A549 (cell line): ENCODE measurements around the gene USH1C. TPM values are rescaled to one million over a fixed set of nuclear protein-coding genes. Genes with fewer than 3 reads are reported as not detected.

Experiments used
- ATAC-seq, 2 experiments: fragments of 200-7000 bp in 1 of 2; fragments of >200 bp in 1 of 2; cut with Nextera tagmentation in 1 of 2; cut with Tn5 transposase in 1 of 2; 3 replicates each; pipeline versions ENCODE4 v1.8.0 to v1.9.1; 2018 to 2020; ENCODE audit warnings: mild to moderate bottlenecking in 1 of 2, moderate library complexity in 1 of 2
- CTCF ChIA-PET: fragments of 300-600 bp; sonication (Branson Sonifier 250); formaldehyde crosslinking; extraction: SDS; loops from one replicate; lab custom pipeline; 2021; ENCODE audit warnings: antibody characterized with exemption, inconsistent platforms; lab: Yijun Ruan, JAX
- POLR2A ChIA-PET: fragments of 350-600 bp; formaldehyde crosslinking; extraction: SDS; loops from one replicate; lab custom pipeline; 2021; ENCODE audit warnings: antibody characterized with exemption, inconsistent platforms; lab: Yijun Ruan, JAX
- DNase-seq, 2 experiments: peaks; one replicate each; pipeline versions ENCODE4 v3.0.0 to v3.0.0-alpha.2; 2011 to 2016; ENCODE audit warnings: low read depth in 1 of 2, low spot score in 1 of 2
- FAIRE-seq: peaks from 2 replicates; lab custom pipeline; 2011; peaks lifted over from hg19 to GRCh38; lab: Jason Lieb, UNC
- H3K27ac ChIP-seq, 2 experiments: fragments of >200 bp; sonication (Bioruptor Twin); formaldehyde crosslinking; 3 replicates each; pipeline ENCODE4 v1.5.1; 2016 to 2017
- H3K4me1 ChIP-seq: fragments of >200 bp; sonication (Bioruptor Twin); formaldehyde crosslinking; 3 replicates; pipeline ENCODE4 v1.6.1; 2016
- H3K4me2 ChIP-seq: fragments of >200 bp; sonication (Bioruptor Twin); formaldehyde crosslinking; 3 replicates; pipeline ENCODE4 v1.6.1; 2016
- H3K4me3 ChIP-seq: fragments of >200 bp; sonication (Bioruptor Twin); formaldehyde crosslinking; 3 replicates; pipeline ENCODE4 v1.5.1; 2016
- H3K9me3 ChIP-seq: fragments of >200 bp; sonication (Bioruptor Twin); formaldehyde crosslinking; 3 replicates; pipeline ENCODE4 v1.6.1; 2016
- CBX2 ChIP-seq: fragments of 200-600 bp; sonication (generic); IDR thresholded peaks from 2 replicates; pipeline ENCODE4 v1.6.1; 2016; ENCODE audit warnings: low read depth, mild to moderate bottlenecking, borderline replicate concordance
- CHD2 ChIP-seq: fragments of 150-350 bp; IDR thresholded peaks from 2 replicates; pipeline ENCODE4 v1.6.1; 2014; ENCODE audit warnings: low read length; ENCODE audit not compliant: partially characterized antibody
- EHF ChIP-seq: fragments of 250-450 bp; sonication (Bioruptor Pico); IDR thresholded peaks from 2 replicates; pipeline ENCODE4 v1.5.0; 2020; ENCODE audit warnings: mild to moderate bottlenecking
- ESRRA ChIP-seq: fragments of 150-350 bp; IDR thresholded peaks from 2 replicates; pipeline ENCODE4 v1.6.1; 2014; ENCODE audit warnings: mild to moderate bottlenecking, low read length, borderline replicate concordance
- GATA3 ChIP-seq: IDR thresholded peaks from 2 replicates; pipeline ENCODE4 v1.6.1; 2012; ENCODE audit warnings: borderline replicate concordance
- HES2 ChIP-seq: fragments of >200 bp; sonication (Bioruptor Twin); formaldehyde crosslinking; IDR thresholded peaks from 2 replicates; pipeline ENCODE4 v1.6.1; 2016
- HEYL ChIP-seq: fragments of 250-450 bp; sonication (Bioruptor Pico); IDR thresholded peaks from 2 replicates; pipeline ENCODE4 v1.8.0; 2021; ENCODE audit warnings: mild to moderate bottlenecking, moderate library complexity
- HOXA7 ChIP-seq: fragments of 250-450 bp; sonication (Bioruptor Pico); IDR thresholded peaks from 2 replicates; pipeline ENCODE4 v1.5.0; 2020; ENCODE audit warnings: mild to moderate bottlenecking, moderate library complexity
- HOXB13 ChIP-seq: fragments of 250-450 bp; sonication (Bioruptor Pico); IDR thresholded peaks from 2 replicates; pipeline ENCODE4 v1.5.0; 2020; ENCODE audit warnings: low read depth, mild to moderate bottlenecking, moderate library complexity
- JUN ChIP-seq, 2 experiments: fragments of >200 bp; sonication (Bioruptor Twin); formaldehyde crosslinking; IDR thresholded peaks; 2 replicates in 1 of 2; 3 replicates in 1 of 2; pipeline ENCODE4 v1.6.1; 2016 to 2017
- MAFK ChIP-seq: fragments of 450-650 bp; IDR thresholded peaks from 2 replicates; pipeline ENCODE4 v1.6.1; 2014; ENCODE audit not compliant: partially characterized antibody
- MAZ ChIP-seq: fragments of 150-350 bp; IDR thresholded peaks from 2 replicates; pipeline ENCODE4 v1.6.1; 2014; ENCODE audit warnings: antibody characterized with exemption, low read depth, low read length, borderline replicate concordance
- MYC ChIP-seq: IDR thresholded peaks from 2 replicates; pipeline ENCODE4 v1.6.1; 2012; ENCODE audit warnings: mild to moderate bottlenecking, inconsistent platforms, low read length, improper control_type of control experiment, borderline replicate concordance
- NFE2L2 ChIP-seq: fragments of 150-350 bp; conservative IDR thresholded peaks from 2 replicates; pipeline ENCODE4 v1.6.1; 2014; ENCODE audit warnings: low read length
- NR3C1 ChIP-seq: fragments of >200 bp; sonication (Bioruptor Twin); formaldehyde crosslinking; IDR thresholded peaks from 3 replicates; pipeline ENCODE4 v1.6.1; 2017
- POLR2A ChIP-seq: IDR thresholded peaks from 2 replicates; pipeline ENCODE4 v1.6.1; 2012; ENCODE audit warnings: mild to moderate bottlenecking, low read length
- POLR2AphosphoS2 ChIP-seq: conservative IDR thresholded peaks from 2 replicates; pipeline ENCODE4 v1.6.1; 2012; ENCODE audit warnings: low read length, improper control_type of control experiment, inconsistent platforms
- RAD21 ChIP-seq, 2 experiments: fragments of >200 bp in 1 of 2; sonication (Bioruptor Twin) in 1 of 2; formaldehyde crosslinking in 1 of 2; IDR thresholded peaks in 1 of 2; conservative IDR thresholded peaks in 1 of 2; 2 replicates in 1 of 2; 3 replicates in 1 of 2; pipeline ENCODE4 v1.6.1; 2012 to 2018; ENCODE audit warnings: inconsistent platforms in 1 of 2
- RFX5 ChIP-seq: fragments of 450-650 bp; IDR thresholded peaks from 2 replicates; pipeline ENCODE4 v1.7.1; 2014; ENCODE audit warnings: antibody characterized with exemption, mild to moderate bottlenecking, moderate library complexity
- SMC3 ChIP-seq: fragments of >200 bp; sonication (Bioruptor Twin); formaldehyde crosslinking; IDR thresholded peaks from 3 replicates; pipeline ENCODE4 v1.6.1; 2018; ENCODE audit warnings: inconsistent platforms
- TP53 ChIP-seq: fragments of 250-450 bp; sonication (Bioruptor Pico); IDR thresholded peaks from 2 replicates; pipeline ENCODE4 v1.5.0; 2021; ENCODE audit warnings: mild to moderate bottlenecking, moderate library complexity
- USF2 ChIP-seq: fragments of 450-650 bp; IDR thresholded peaks from 2 replicates; pipeline ENCODE4 v1.6.1; 2014; ENCODE audit warnings: antibody characterized with exemption
- ZNF302 ChIP-seq: fragments of 250-450 bp; sonication (Bioruptor Pico); IDR thresholded peaks from 2 replicates; pipeline ENCODE4 v1.9.0; 2021; ENCODE audit warnings: inconsistent platforms, mild to moderate bottlenecking, moderate library complexity
- WGBS: methylation state at CpG from one replicate; pipeline ENCODE4 v1.1.6; 2017; ENCODE audit errors: missing lambda C conversion rate; 5-methylcytosine and 5-hydroxymethylcytosine counted together
- polyA plus RNA-seq, 4 experiments: library from polyadenylated mRNA; depleted of rRNA in 3 of 4; stranded (reverse); fragments of >200 nt; fragmentation: RNase III in 1 of 4; extraction: RNeasy Plus Mini Kit Qiagen cat#74134 plus additional on column Dnase treatment in 1 of 4; gene quantifications; 2 replicates in 3 of 4; 3 replicates in 1 of 4; pipeline ENCODE4 v1.2.3, GENCODE V29; 2011 to 2017
- TF ChIP-seq, protein P1 (sequence below): IDR thresholded peaks from 2 replicates; pipeline ENCODE4 v1.6.1; 2012
- TF ChIP-seq, protein P2 (sequence below): fragments of >200 bp; sonication (Bioruptor Twin); formaldehyde crosslinking; IDR thresholded peaks from 3 replicates; pipeline ENCODE4 v1.5.1; 2016
- TF ChIP-seq, protein P3 (sequence below): fragments of >200 bp; sonication (Bioruptor Twin); formaldehyde crosslinking; IDR thresholded peaks from 3 replicates; pipeline ENCODE4 v1.6.1; 2016
- TF ChIP-seq, protein P4 (sequence below): IDR thresholded peaks from 2 replicates; pipeline ENCODE4 v1.6.1; 2012

The USH1C gene
- polyA plus RNA-seq, 2 of the 4 experiments (the other 2 are of a cell fraction) = 3.2 to 8.6 TPM

DNA sequence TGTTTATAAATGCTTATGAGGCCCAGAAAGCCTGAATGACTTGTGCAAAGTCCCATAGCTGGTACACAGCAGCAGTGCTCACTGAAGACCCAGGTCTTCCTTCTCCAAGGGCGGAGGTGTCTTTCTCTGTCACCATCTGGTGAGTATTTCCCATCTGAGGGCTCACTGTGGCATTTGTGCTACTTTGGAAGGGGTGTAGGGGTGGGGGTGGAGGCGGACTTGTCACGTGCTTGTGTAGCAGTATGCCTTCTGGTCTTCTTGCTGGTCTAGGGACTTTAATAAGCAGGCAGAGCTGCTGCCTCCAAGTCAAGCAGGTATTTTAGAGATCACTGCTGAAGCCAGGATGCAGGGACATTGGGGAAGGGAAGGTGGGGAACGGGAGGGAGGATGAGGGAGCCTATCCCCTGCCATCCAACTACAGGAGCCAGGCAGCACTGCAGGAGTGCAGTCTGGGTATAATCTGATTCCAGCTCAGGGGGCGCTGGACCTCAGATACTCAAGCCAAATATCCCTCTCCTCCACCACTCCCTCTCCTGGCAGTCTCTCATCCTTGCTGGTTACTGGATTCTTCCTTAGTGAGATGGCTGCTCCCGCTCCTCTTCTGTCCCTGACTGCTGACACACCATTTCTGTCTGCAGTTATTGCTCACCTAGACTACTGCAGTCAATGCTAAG lies 71.0 kb downstream of the USH1C start (continued):
- TF ChIP-seq MYC (no peak), EHF (CRISPR knock-in tag) (no peak), SMC3 (peak; percentile 56), NR3C1 (no peak), POLR2A (no peak), GATA3 (no peak), HOXA7 (CRISPR knock-in tag) (no peak), HEYL (no peak), MAZ (no peak), ZNF302 (CRISPR knock-in tag) (no peak)
- TF ChIP-seq, protein P1, sequence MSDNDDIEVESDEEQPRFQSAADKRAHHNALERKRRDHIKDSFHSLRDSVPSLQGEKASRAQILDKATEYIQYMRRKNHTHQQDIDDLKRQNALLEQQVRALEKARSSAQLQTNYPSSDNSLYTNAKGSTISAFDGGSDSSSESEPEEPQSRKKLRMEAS = no peak
- TF ChIP-seq, protein P2, sequence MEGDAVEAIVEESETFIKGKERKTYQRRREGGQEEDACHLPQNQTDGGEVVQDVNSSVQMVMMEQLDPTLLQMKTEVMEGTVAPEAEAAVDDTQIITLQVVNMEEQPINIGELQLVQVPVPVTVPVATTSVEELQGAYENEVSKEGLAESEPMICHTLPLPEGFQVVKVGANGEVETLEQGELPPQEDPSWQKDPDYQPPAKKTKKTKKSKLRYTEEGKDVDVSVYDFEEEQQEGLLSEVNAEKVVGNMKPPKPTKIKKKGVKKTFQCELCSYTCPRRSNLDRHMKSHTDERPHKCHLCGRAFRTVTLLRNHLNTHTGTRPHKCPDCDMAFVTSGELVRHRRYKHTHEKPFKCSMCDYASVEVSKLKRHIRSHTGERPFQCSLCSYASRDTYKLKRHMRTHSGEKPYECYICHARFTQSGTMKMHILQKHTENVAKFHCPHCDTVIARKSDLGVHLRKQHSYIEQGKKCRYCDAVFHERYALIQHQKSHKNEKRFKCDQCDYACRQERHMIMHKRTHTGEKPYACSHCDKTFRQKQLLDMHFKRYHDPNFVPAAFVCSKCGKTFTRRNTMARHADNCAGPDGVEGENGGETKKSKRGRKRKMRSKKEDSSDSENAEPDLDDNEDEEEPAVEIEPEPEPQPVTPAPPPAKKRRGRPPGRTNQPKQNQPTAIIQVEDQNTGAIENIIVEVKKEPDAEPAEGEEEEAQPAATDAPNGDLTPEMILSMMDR = peak; percentile 62
- TF ChIP-seq, all 56 proteins: peak for 4

DNA sequence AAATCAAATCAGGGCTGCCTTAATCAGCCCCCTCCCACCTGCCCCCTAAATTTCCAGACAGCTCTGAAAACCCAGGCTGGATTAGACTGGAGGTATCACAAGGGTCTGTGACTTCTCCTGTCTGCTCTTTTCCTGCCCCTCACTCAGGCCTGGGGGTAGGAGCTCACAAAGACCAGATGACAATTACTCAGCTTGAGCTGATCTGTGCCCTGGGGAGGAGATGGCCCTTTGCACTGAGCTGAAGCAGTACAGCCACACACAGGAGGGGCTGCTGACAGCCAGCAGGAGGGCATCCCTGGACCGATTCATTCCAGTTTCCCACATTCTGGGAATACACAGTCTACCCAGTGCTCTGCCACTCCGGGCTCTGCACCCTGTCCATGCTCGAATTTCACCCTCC lies 71.7 kb downstream of the USH1C start:
- 21% methylated on average over 3 of the region's 3 CpGs for WGBS
- no peak overlapping the region for H3K4me3 ChIP-seq
- CTCF ChIA-PET = interaction anchor here (0.6 to 3.0 kb wide), 12 partner anchors 8 to 689 kb away, joined by 3 to 16 read pairs (median 5); no protein-coding TSS in a partner anchor
- H3K4me1 ChIP-seq = no peaks in the 10 kb centered on the region
- POLR2A ChIA-PET = no interaction called here
- DNase-seq = no peak
- no peak overlapping the region for H3K4me2 ChIP-seq
- H3K9me3 ChIP-seq = no peaks in the 10 kb centered on the region
- no peak for ATAC-seq
- FAIRE-seq = no peak
- TF ChIP-seq RFX5 (no peak), HEYL (no peak), POLR2AphosphoS2 (no peak), RAD21 (conservative IDR thresholded peaks at IDR 0.05 in 1 of 2, IDR thresholded peaks at IDR 0.05 in 1 of 2) (no peak), HOXB13 (CRISPR knock-in tag) (no peak), POLR2A (no peak), ZNF302 (CRISPR knock-in tag) (no peak), MAFK (no peak), MAZ (no peak), USF2 (no peak), TP53 (CRISPR knock-in tag) (no peak), NFE2L2 (no peak), CHD2 (no peak), CBX2 (no peak), HES2 (no peak), JUN (IDR thresholded peaks at IDR 0.05) (no peak), ESRRA (no peak)
- TF ChIP-seq, protein P3, sequence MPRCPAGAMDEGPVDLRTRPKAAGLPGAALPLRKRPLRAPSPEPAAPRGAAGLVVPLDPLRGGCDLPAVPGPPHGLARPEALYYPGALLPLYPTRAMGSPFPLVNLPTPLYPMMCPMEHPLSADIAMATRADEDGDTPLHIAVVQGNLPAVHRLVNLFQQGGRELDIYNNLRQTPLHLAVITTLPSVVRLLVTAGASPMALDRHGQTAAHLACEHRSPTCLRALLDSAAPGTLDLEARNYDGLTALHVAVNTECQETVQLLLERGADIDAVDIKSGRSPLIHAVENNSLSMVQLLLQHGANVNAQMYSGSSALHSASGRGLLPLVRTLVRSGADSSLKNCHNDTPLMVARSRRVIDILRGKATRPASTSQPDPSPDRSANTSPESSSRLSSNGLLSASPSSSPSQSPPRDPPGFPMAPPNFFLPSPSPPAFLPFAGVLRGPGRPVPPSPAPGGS = no peak
- TF ChIP-seq, protein P4, sequence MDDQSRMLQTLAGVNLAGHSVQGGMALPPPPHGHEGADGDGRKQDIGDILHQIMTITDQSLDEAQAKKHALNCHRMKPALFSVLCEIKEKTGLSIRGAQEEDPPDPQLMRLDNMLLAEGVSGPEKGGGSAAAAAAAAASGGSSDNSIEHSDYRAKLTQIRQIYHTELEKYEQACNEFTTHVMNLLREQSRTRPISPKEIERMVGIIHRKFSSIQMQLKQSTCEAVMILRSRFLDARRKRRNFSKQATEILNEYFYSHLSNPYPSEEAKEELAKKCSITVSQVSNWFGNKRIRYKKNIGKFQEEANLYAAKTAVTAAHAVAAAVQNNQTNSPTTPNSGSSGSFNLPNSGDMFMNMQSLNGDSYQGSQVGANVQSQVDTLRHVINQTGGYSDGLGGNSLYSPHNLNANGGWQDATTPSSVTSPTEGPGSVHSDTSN = no peak
- TF ChIP-seq, all 56 proteins: peak for 0
- H3K27ac ChIP-seq = no peak overlapping the region
